HG03103 (cell line): ENCODE results near the gene PAEP.
"Not testable (repeated sequence)": the region's sequence is repeated elsewhere in the genome, so short reads cannot be mapped to it uniquely, and the experiment has no call there.

Experiments
- ATAC-seq: cut with Tn5 transposase; IDR thresholded peaks from one replicate; pipeline ENCODE4 v1.9.1; 2021; ENCODE audit warnings: low read depth; ENCODE audit not compliant: unreplicated experiment

Gene PAEP

GRCh38 chr9:135549478-135550343 is 11.8 kb upstream of the PAEP start:
- not testable (repeated sequence) for ATAC-seq

- ATAC-seq = no peak
These were observed 11.1 kb upstream of the PAEP start for GRCh38 chr9:135550344-135550918.

- ATAC-seq = no peak
These were observed 10.5 kb upstream of the PAEP start for GRCh38 chr9:135551031-135551430.

- no peak for ATAC-seq
These were observed 10.1 kb upstream of the PAEP start for GRCh38 chr9:135551456-135551855.

GRCh38 chr9:135552021-135552697 is 9.4 kb upstream of the PAEP start:
- no peak for ATAC-seq

DNA sequence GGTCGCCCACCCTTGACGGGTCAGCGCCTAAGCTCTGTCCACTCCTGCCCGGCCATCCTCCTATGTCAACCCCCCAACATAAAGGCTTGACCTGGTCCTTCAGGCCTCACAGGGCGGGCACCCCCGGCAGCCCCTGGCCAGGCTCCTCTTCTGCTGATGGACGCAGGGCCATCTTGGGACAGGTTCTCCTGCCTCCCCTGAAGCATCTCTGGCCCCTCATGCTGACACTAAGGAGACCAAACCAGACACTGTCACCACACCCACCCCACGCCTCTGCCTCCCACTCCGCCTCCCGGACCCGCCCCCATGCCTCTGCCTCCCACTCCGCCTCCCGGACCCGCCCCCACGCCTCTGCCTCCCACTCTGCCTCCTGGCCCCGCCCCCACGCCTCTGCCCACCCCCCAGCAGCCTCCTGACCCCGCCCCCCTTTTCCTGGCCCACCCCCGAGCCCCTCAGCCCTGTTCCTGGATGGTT is 8.8 kb upstream of the PAEP start:
- no peak for ATAC-seq

- ATAC-seq = no peak
These were observed 6.8 kb upstream of the PAEP start for GRCh38 chr9:135554718-135555117.

DNA sequence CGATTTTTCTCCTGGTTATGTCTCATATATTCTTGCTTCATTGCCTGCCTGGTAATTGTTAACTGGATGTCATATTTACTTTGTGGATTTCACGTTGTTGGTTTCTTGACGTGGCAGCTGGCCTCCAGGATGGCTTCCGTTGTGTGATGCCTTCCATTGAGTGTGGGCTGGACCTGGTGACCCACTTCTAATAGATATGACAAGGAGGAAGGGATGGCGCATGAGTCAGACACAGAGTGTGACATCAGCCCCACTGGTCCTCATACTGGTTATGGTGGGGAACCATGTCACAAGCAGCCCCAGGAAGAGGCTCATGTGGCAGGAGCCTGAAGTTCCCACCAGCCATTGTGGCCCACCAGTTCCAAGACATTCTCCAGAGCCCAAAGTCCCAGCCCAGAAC is 6.4 kb upstream of the PAEP start:
- no peak for ATAC-seq

GRCh38 chr9:135555910-135556309 is 5.6 kb upstream of the PAEP start:
- ATAC-seq = no peak

GRCh38 chr9:135559606-135560005 is 1.9 kb upstream of the PAEP start:
- ATAC-seq = no peak

DNA sequence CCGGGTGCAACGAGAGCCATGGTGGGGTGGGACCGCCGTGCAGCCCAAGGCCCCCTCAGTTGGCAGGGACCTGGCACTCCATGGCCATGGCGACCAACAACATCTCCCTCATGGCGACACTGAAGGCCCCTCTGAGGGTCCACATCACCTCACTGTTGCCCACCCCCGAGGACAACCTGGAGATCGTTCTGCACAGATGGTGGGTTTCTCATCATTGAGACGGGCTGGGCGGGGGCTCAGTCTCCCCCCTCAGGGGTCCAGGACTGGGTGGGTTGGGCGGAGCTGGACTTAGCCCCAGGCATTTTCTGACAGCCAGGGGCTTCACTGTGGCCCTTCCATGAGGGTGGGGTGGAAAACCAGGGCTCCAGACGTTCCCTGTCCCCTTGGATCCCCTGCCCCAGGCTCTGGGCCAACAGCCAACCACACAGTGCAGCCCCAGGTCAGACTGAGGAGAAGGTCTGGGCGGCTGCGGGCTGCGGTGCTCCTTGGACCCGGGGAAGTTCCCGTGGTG is 734 bp downstream of the PAEP start:
- ATAC-seq = no peak

- no peak for ATAC-seq
These were observed 1.5 kb downstream of the PAEP start for GRCh38 chr9:135563039-135563476.

DNA sequence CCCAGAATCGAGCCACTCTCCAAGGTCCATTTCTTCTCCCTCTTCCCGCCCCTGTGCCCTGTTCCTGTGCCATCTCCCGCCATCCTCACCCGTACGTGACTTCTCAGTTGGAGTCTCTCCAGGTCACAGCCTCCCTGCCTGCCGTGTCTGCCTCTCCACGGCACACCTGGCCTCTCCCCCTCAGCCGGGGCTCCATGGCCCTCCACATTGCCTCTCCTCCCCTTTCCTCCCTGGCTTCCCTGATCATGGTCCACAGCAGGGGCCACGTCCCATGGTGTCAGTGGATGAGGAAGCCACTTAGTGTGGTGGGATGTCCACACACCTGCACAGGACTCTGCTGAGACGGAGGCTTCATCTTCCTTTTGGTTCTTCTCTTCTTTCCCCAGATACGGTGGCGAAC is 2.3 kb downstream of the PAEP start:
- no peak for ATAC-seq

DNA sequence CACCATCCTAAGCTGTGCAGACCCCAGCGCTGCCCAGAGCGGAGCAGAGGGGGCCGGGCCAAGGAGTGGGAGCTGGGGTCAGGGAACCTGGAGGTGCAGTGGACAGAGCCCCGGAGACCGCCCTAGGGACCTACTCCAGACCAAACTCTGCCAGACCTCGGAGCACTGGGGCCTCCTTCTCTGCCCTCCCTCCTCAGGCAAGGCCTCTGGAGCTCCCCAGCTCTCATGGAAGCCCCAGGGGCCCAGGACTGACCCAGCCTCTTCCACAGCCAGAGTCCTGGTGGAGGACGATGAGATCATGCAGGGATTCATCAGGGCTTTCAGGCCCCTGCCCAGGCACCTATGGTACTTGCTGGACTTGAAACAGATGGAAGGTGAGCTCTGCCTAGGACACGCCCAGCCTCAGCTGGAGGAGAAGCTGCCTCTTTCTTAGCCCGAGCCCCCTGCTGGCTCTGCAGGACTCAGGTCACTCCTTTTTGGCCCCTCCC is 3.6 kb downstream of the PAEP start:
- no peak for ATAC-seq

- no peak for ATAC-seq
These were observed 4.1 kb downstream of the PAEP start for GRCh38 chr9:135565636-135566035.

- ATAC-seq = no peak
These were observed 5.0 kb downstream of the PAEP start for GRCh38 chr9:135566552-135566951.

- no peak for ATAC-seq
These were observed 5.8 kb downstream of the PAEP start for GRCh38 chr9:135567311-135567710.

DNA sequence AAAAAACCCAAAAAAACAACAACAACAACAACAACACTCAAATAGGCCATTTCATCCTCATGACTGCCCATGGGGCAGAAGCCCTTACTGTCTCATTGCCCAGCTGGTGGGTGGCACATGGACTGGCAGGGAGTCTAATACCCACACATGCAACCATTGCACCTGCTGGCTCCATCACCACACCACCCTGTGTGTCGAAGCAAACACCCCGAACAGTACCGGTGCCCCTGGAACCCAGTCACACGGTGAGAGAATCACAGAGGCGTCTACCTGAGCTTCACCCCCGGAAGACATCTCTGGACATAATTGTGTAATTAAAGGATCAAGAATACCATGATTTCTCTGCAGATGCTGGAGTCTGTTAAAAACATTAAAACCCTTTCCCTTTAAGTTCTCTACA is 6.5 kb downstream of the PAEP start:
- no peak for ATAC-seq

GRCh38 chr9:135570456-135570855 is 8.9 kb downstream of the PAEP start:
- no peak for ATAC-seq

DNA sequence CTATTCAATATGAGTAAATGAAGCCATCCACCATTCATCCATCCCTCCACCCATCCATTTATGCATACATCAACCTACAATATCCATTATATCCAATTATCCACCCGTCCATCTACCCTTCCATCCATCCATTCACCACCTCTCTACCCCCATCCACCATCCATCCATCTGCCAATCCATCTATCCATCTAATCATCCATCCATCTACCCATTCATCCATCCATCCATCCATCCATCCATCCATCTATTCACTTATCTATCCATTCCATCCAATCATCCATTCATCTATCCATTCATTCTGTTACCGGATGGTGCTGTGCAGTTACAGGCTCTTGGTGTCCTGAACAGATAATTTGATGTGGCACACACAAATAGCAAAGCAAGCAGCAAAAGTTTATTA is 10.7 kb downstream of the PAEP start:
- no peak for ATAC-seq

- ATAC-seq = no peak
These were observed 11.6 kb downstream of the PAEP start for GRCh38 chr9:135573124-135573523.
